Stimulated activated CD8-positive, alpha-beta memory T cell treated with anti-CD3 and anti-CD28 coated beads, Interleukin-2, amount 100 ng/mL, for 1 hour (primary cell): ENCODE data around the gene TRIP11.
"Not testable (repeated sequence)": the region's sequence is repeated elsewhere in the genome, so short reads cannot be mapped to it uniquely, and the experiment has no call there.

ENCODE experiments used
- DNase-seq, 2 donors: peaks; one replicate each; pipeline ENCODE4 v3.0.0-alpha.2; 2020; ENCODE audit warnings: low read depth in 2 of 2

The TRIP11 gene

DNA sequence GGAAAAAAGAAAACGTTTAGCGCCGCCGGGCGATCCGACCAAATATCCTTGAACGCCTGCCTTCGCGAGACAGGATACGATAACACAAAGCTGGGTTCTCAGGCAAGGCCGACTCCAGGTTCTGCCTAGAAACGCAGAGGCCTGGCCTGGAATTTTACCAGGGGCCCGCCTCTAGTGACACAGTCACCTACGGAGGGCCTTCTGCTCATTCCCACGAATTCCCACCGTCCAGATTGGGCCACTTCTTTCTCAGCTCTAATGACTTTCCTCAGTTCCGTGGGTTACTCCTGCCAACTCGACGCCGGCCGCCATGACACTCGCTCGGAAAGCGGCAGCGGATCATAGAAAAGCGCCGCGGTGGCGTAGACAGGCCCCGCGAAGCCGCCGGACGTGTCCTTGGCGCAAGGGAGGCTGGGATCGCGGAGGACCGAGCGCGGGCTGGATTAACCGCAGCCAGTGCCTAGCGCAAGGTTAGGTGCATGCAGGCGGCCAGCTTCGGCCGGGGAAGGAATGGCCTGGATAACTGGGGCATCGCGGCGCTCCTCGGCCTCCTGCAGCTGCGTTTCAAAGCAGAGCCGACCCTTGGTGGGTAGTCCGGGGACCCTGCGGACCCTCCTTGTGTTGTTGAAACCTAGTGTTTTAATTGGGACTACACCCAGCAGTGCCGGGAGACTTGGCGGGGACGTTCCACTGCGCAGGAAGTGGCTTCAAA, at the start of gene TRIP11:
TSS of gene TRIP11 (minus strand) at position 341 of the 712 bp plus-strand sequence. CDS start 374 bp downstream, outside the sequence.
- peak; percentile 84 to 87 for DNase-seq

GRCh38 chr14:92088494-92088893, 48.6 kb upstream of the TRIP11 start:
- no peak for DNase-seq

DNA sequence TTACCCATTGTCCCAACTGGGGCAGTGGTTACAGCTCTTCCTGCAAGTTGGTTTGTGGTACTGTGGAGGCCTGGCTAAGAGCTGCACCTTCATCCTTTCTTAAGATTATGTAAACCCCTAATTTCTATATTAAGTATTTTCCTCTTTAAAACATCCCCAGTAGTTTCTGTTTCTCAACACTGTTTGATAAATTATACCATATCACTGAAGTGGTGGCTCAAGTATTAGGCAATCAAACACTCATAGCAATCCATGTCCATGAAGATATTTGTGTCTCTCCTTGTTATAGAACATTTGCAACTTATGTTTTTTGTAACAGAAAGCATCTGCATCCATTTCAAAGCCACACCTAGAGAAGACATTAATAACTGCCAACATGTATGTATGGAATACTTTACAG, 34.7 kb upstream of the TRIP11 start:
- DNase-seq, result no peak

- DNase-seq, result no peak
Measured at GRCh38 chr14:92058006-92058917, 18.4 kb upstream of the TRIP11 start.

- DNase-seq, result no peak
Measured at GRCh38 chr14:92049781-92050180, 9.9 kb upstream of the TRIP11 start.

DNA sequence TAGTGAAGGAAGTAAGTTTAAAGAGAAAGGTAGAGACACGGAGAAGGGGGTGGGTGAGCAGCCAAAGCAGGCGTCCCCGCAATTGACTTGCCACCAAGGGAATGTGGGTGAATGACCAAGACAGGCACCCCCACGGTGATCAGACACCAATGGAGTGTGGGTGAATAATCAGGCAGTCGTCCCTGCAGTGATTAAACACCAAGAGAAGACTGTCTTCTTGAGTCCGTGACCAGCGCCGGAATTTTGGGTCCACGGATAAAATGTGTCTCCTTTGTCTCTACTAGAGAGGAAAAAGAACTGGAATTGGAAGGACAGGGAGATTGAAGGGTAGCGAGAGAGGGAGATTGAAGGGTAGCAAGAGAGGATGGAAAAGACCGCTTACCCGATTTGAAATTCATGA, 9.4 kb upstream of the TRIP11 start:
- not testable (repeated sequence) for DNase-seq

DNA sequence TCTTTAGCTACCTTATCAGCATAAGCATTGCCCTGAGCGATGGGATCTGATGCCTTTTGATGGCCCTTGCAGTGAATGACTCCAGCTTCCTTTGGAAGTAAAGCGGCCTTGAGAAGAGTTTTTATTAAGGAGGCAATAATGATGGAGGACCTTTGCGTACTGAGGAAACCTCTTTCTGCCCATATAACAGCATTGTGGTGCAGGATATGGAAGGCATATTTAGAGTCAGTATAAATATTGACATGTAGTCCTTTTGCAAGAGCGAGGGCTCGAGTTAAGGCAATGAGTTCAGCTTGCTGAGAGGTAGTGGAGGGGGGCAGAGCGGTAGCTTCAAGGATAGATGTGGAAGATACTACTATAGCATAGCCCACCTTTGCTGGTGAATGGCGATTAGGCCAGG, 6.0 kb upstream of the TRIP11 start:
- not testable (repeated sequence) for DNase-seq

DNA sequence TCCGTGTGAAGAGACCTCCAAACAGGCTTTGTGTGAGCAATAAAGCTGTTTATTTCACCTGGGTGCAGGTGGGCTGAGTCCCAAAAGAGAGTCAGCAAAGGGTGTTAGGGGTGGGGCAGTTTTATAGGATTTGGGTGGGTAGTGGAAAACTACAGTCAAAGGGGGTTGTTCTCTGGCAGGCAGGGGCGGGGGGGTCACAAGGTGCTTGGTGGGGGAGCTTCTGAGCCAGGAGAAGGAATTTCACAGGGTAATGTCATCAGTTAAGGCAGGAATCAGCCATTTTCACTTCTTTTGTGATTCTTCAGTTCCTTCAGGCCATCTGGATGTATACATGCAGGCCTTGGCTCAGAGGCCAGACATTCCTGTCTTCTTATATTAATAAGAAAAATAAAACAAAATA, 1.9 kb upstream of the TRIP11 start:
- DNase-seq, result not testable (repeated sequence)

DNA sequence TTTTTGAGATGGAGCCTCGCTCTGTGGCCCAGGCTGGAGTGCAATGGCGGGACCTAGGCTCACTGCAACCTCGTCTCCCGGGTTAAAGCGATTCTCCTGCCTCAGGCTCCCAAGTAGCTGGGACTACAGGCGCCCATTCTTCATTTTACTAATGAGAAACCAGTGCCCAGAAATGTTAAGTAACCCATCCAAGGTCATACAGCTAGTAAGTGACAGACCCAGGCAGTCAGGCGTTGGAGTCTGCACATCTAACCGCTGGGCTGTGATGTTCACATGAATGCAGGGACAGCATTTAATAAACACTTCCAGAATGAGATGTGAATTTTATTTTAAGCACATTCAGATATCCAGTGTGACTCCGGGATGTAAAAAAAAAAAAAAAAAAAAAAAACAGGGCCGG, 1.3 kb upstream of the TRIP11 start:
- no peak for DNase-seq

GRCh38 chr14:92040431-92041051, 682 bp upstream of the TRIP11 start:
- no peak for DNase-seq

DNA sequence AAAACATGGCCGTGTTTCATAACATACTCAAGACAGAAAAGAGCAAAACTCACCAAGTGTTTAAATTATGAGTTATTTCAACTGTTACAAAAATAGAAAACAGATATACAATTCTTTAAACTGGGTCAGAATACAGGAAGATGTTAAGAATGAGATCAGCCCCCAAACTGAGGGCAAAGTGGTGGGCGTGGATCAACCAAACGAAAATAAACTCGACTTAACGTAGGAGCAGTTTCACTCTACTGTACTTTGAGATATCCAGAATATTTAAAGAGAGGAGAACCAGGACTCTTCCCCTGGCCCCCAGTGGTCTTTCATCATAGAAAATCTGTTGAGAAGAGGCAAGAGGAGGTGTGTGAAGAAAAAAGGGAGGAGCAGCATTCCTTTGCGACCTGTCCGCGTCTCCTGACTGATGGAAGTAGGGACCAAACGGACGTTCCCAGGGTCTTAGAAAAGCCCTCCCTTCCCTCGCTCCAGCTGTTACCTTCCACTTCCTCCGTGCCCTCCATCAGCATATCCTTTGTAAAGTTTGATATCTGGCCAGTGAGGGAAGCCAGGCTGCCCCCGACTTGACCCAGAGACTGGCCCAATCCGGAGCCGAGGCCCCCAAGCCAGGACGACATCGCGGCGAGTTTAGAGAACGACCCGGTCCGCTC, 668 bp downstream of the TRIP11 start:
- DNase-seq, result no peak

- DNase-seq, result no peak
Measured at GRCh38 chr14:92037989-92038388, 1.9 kb downstream of the TRIP11 start.

GRCh38 chr14:92035890-92036289, 4.0 kb downstream of the TRIP11 start:
- DNase-seq, result no peak

- no peak for DNase-seq
Measured at GRCh38 chr14:92033906-92034687, 5.8 kb downstream of the TRIP11 start.

DNA sequence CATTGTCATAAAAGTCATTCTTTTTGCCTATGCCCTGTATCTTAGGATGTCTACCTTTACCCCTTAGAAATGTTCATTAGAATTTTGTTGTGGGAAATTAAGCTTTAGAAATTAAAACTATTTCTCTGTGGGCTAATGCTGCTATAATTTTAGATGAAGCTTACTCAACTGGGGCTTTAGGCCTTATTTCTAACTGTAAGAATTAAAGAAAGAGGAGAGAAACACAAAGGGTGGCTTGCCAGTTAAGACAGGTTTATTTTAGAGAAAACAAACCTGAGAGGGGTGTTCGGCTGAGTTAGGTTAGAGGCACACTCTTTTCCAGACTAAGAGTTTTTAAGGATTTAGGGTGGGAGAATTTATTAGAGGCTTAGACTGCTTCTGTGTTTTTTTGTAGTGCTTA, 6.4 kb downstream of the TRIP11 start:
- no peak for DNase-seq

- DNase-seq, result no peak
Measured at GRCh38 chr14:92026548-92027190, 13.2 kb downstream of the TRIP11 start.

GRCh38 chr14:92022036-92022435, 17.8 kb downstream of the TRIP11 start:
- no peak for DNase-seq

DNA sequence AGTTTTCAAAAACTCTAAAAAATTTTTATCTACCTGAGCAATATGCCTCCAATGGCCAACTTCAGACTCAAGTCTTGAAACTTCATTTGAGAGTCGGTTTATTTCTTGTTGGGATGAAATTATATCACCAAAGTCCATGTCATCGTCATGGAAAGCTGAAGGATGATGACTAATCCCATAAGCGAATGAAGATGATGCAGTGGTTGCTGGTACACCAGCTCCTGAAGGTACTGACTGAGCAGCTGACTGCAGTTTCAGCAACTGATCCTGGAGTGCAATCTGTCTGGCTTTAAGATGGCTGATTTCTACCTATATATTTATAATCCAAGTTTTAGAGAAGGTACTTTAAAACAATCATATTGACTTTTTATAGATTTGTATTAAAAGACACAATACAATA, 18.3 kb downstream of the TRIP11 start:
- DNase-seq, result no peak

DNA sequence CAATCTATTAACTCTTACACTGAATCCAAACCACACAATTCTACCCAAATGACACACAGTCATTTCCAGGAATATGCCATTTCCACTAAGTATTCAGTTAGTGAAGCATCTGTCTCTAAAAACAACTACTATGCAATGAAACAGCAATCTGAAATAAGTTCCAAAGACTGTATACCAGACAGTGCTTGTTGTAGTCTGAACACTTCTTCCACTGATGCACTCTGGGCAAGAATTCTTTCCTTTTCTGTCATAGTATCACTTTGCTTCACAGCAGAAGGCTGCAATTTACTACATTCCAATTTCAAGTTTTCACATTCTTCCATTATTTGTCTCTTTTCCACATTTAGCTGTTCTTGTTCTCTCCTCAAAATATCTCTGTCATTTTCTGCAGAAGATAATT, 25.8 kb downstream of the TRIP11 start:
- DNase-seq, result no peak

GRCh38 chr14:92012121-92012748, 27.6 kb downstream of the TRIP11 start:
- DNase-seq, result no peak
